ENCODE data around the gene ABHD17A. TPM values are rescaled to one million over a fixed set of nuclear protein-coding genes. Genes with fewer than 3 reads are reported as not detected.

ABHD17A gene
- total RNA-seq, 2 donors from 2014 or later = 50.6 to 52.9 TPM

DNA sequence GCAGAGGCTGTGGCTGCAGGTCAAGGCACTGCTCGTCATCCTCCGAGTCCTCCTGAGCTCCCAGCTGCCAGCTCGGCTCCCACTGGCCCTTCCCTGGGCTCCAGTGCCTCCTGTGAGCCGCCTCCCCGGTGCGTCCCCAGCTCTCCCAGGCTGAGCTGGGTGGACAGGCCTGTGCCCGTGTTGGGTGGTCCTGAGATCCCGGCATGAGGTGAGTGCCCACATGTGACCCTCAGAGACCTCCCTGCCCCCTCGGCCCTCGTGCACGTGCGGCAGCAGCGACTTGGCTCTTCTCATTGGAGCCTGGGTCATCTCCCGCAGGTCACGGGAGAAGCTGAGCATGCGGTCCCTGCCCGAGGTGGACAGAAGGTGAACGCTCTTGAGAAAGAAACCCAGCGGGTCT, 35.3 kb upstream of the ABHD17A start:
- TF ChIP-seq, protein P1, sequence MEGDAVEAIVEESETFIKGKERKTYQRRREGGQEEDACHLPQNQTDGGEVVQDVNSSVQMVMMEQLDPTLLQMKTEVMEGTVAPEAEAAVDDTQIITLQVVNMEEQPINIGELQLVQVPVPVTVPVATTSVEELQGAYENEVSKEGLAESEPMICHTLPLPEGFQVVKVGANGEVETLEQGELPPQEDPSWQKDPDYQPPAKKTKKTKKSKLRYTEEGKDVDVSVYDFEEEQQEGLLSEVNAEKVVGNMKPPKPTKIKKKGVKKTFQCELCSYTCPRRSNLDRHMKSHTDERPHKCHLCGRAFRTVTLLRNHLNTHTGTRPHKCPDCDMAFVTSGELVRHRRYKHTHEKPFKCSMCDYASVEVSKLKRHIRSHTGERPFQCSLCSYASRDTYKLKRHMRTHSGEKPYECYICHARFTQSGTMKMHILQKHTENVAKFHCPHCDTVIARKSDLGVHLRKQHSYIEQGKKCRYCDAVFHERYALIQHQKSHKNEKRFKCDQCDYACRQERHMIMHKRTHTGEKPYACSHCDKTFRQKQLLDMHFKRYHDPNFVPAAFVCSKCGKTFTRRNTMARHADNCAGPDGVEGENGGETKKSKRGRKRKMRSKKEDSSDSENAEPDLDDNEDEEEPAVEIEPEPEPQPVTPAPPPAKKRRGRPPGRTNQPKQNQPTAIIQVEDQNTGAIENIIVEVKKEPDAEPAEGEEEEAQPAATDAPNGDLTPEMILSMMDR (conservative IDR thresholded peaks at IDR 0.05) = no peak
- no peak overlapping the region for H3K4me3 Mint-ChIP-seq
- H3K36me3 ChIP-seq (ENCODE audit: control insufficient read depth, insufficient read depth, low read length) = peaks cover 31% of the 10 kb centered on the region
- H3K27ac Mint-ChIP-seq = no peak overlapping the region
- H3K27ac ChIP-seq (ENCODE audit: low read depth, low read length) = no peak overlapping the region
- no peaks in the 10 kb centered on the region for H3K9me3 Mint-ChIP-seq
- no peaks in the 10 kb centered on the region for H3K9me3 ChIP-seq (ENCODE audit: control insufficient read depth, low read length)
- WGBS, 2 experiments (ENCODE audit: insufficient coverage in 1 of 2, insufficient read length in 1 of 2) = 94 to 95% methylated on average over 12 to 19 of the region's 19 CpGs
- peaks cover 57% of the 10 kb centered on the region for H3K36me3 Mint-ChIP-seq (ENCODE audit: low read depth)
- H3K27me3 ChIP-seq (ENCODE audit: control insufficient read depth, insufficient read depth, low read length, poor library complexity, severe bottlenecking) = no peaks in the 10 kb centered on the region
- H3K4me1 Mint-ChIP-seq = no peaks in the 10 kb centered on the region
- no peaks in the 10 kb centered on the region for H3K27me3 Mint-ChIP-seq (ENCODE audit: insufficient read depth)
- no peak overlapping the region for H3K4me3 ChIP-seq (ENCODE audit: low read length)
- no peak for DNase-seq
- no peak overlapping the region for H3K9ac ChIP-seq (ENCODE audit: extremely low read depth, low read length, poor library complexity, severe bottlenecking)
- H3K4me1 ChIP-seq (ENCODE audit: control insufficient read depth, insufficient read depth, low read length) = no peaks in the 10 kb centered on the region

DNA sequence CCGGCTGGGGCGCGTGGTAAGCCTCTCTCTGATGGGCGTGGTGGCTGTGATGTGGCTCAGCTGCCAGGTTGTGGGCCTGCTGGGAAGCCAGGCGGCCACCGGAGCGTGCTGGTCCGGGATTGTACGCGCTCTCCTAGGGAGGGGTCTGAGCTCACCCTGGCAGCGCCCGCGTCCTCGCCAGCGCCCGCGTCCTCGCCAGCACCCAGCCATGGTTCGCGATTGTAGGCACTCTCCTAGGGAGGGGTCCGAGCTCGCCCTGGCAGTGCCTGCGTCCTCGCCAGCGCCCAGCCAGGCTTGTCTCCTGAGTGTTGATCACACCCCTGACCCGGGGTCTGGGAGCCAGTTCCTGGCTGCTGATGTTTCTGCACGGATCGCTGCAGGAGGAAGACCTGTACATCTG, 33.7 kb upstream of the ABHD17A start:
- whole genome bisulfite sequencing, 2 experiments (ENCODE audit: insufficient coverage in 1 of 2, insufficient read length in 1 of 2) = 96 to 98% methylated on average over 25 to 28 of the region's 28 CpGs
- no peak overlapping the region for H3K27ac Mint-ChIP-seq
- H3K4me1 Mint-ChIP-seq = no peaks in the 10 kb centered on the region
- no peaks in the 10 kb centered on the region for H3K4me1 ChIP-seq (ENCODE audit: control insufficient read depth, insufficient read depth, low read length)
- H3K27me3 Mint-ChIP-seq (ENCODE audit: insufficient read depth) = no peaks in the 10 kb centered on the region
- H3K9me3 Mint-ChIP-seq = no peaks in the 10 kb centered on the region
- DNase-seq = no peak
- H3K27me3 ChIP-seq (ENCODE audit: control insufficient read depth, insufficient read depth, low read length, poor library complexity, severe bottlenecking) = no peaks in the 10 kb centered on the region
- H3K27ac ChIP-seq (ENCODE audit: low read depth, low read length) = no peak overlapping the region
- peaks cover 53% of the 10 kb centered on the region for H3K36me3 Mint-ChIP-seq (ENCODE audit: low read depth)
- H3K4me3 Mint-ChIP-seq = no peak overlapping the region
- H3K4me3 ChIP-seq (ENCODE audit: low read length) = no peak overlapping the region
- no peak overlapping the region for H3K9ac ChIP-seq (ENCODE audit: extremely low read depth, low read length, poor library complexity, severe bottlenecking)
- H3K9me3 ChIP-seq (ENCODE audit: control insufficient read depth, low read length) = no peaks in the 10 kb centered on the region
- TF ChIP-seq, protein P1 (conservative IDR thresholded peaks at IDR 0.05) = no peak
- H3K36me3 ChIP-seq (ENCODE audit: control insufficient read depth, insufficient read depth, low read length) = peaks cover 31% of the 10 kb centered on the region

DNA sequence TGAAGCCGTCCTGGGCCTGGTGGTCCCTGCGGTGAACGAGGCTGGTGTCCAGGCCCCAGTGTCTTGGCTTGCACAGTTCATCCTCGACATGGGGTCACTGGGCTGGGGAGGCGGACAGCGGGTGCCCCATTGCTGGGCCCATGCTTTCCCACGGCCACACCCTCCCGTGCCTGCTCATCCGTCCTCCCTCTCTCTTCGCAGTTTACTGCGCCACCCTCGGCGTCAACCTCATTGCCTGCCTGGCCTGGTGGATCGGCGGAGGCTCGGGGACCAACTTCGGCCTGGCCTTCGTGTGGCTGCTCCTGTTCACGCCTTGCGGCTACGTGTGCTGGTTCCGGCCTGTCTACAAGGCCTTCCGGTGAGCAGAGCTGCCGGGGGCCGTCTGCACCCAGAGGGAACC, 32.6 kb upstream of the ABHD17A start:
- H3K27me3 Mint-ChIP-seq (ENCODE audit: insufficient read depth) = no peaks in the 10 kb centered on the region

More for the DNA sequence above, 32.6 kb upstream of the ABHD17A start:
- Mint-ChIP-seq H3K4me1 (no peaks in the 10 kb centered on the region), H3K27ac (no peak overlapping the region), H3K9me3 (no peaks in the 10 kb centered on the region), H3K36me3 (ENCODE audit: low read depth) (peaks cover 54% of the 10 kb centered on the region), H3K4me3 (no peak overlapping the region)
- Histone ChIP-seq H3K4me1 (ENCODE audit: control insufficient read depth, insufficient read depth, low read length) (no peaks in the 10 kb centered on the region), H3K9ac (ENCODE audit: extremely low read depth, low read length, poor library complexity, severe bottlenecking) (no peak overlapping the region), H3K27ac (ENCODE audit: low read depth, low read length) (no peak overlapping the region), H3K4me3 (ENCODE audit: low read length) (no peak overlapping the region), H3K9me3 (ENCODE audit: control insufficient read depth, low read length) (no peaks in the 10 kb centered on the region), H3K27me3 (ENCODE audit: control insufficient read depth, insufficient read depth, low read length, poor library complexity, severe bottlenecking) (no peaks in the 10 kb centered on the region), H3K36me3 (ENCODE audit: control insufficient read depth, insufficient read depth, low read length) (peaks cover 36% of the 10 kb centered on the region)
- DNase-seq = no peak
- TF ChIP-seq, protein P1 (conservative IDR thresholded peaks at IDR 0.05) = no peak
- WGBS, 2 experiments (ENCODE audit: insufficient coverage in 1 of 2, insufficient read length in 1 of 2) = 95 to 97% methylated on average over 17 to 25 of the region's 25 CpGs

Measured in endodermal cell (in vitro differentiated cells).